Caco-2 (cell line): ENCODE data around the gene GRP. TPM values are rescaled to one million over a fixed set of nuclear protein-coding genes. Genes with fewer than 3 reads are reported as not detected.

ENCODE experiments used
- BruUV-seq: library from RNA; stranded (reverse); fragments of 400-500 nt; replicated peaks from 2 replicates; lab custom pipeline; 2021; lab: Mats Ljungman, UMichigan
- CTCF ChIA-PET: fragments of 300-600 bp; sonication (Branson Sonifier 250); formaldehyde crosslinking; loops from one replicate; lab custom pipeline; 2022; ENCODE audit warnings: antibody characterized with exemption; lab: Charles Lee
- POLR2A ChIA-PET: fragments of 300-600 bp; sonication (Branson Sonifier 250); formaldehyde crosslinking; loops from one replicate; lab custom pipeline; 2022; ENCODE audit warnings: antibody characterized with exemption; lab: Charles Lee
- DNase-seq, 2 experiments: peaks; one replicate each; pipeline versions ENCODE4 v3.0.0 to v3.0.0-alpha.2; 2020 to 2022
- H3K27me3 ChIP-seq: replicated peaks from 2 replicates; pipeline ENCODE4 v1.6.0; 2011; ENCODE audit warnings: low read length; ENCODE audit not compliant: control insufficient read depth, insufficient read depth
- H3K36me3 ChIP-seq: 2 replicates; pipeline ENCODE4 v1.5.1; 2011; ENCODE audit warnings: low read length; ENCODE audit not compliant: control insufficient read depth, insufficient read depth
- H3K4me1 ChIP-seq: fragments of 250-450 bp; sonication (Bioruptor Pico); 2 replicates; pipeline ENCODE4 v1.5.1; 2020; ENCODE audit warnings: mild to moderate bottlenecking
- H3K4me3 ChIP-seq: 2 replicates; pipeline ENCODE4 v1.5.1; 2011; ENCODE audit warnings: low read depth, mild to moderate bottlenecking, control low read depth, low read length
- H3K9me3 ChIP-seq: fragments of 250-450 bp; sonication (Bioruptor Pico); 2 replicates; pipeline ENCODE4 v1.5.1; 2020; ENCODE audit warnings: mild to moderate bottlenecking, moderate library complexity
- H3K27ac Mint-ChIP-seq: one replicate; pipeline ENCODE4 v1.8.0; 2022; ENCODE audit warnings: mixed read lengths; ENCODE audit not compliant: unreplicated experiment
- H3K27me3 Mint-ChIP-seq: one replicate; pipeline ENCODE4 v1.8.0; 2022; ENCODE audit warnings: mixed read lengths; ENCODE audit not compliant: insufficient read depth, unreplicated experiment
- H3K36me3 Mint-ChIP-seq: one replicate; pipeline ENCODE4 v1.8.0; 2022; ENCODE audit warnings: mild to moderate bottlenecking, mixed read lengths; ENCODE audit not compliant: insufficient read depth, unreplicated experiment
- H3K4me1 Mint-ChIP-seq: one replicate; pipeline ENCODE4 v1.8.0; 2022; ENCODE audit warnings: low read depth, mixed read lengths; ENCODE audit not compliant: unreplicated experiment
- H3K4me3 Mint-ChIP-seq: one replicate; pipeline ENCODE4 v1.8.0; 2022; ENCODE audit warnings: mild to moderate bottlenecking, moderate library complexity, mixed read lengths; ENCODE audit not compliant: unreplicated experiment
- H3K9me3 Mint-ChIP-seq: one replicate; pipeline ENCODE4 v1.8.0; 2022; ENCODE audit warnings: mixed read lengths; ENCODE audit not compliant: unreplicated experiment
- CTCF ChIP-seq, 2 experiments: fragments of 200-600 bp in 1 of 2; IDR thresholded peaks; 1 replicate in 1 of 2; 2 replicates in 1 of 2; pipeline versions ENCODE4 v1.5.1 to v1.8.0; 2011 to 2022; ENCODE audit warnings: antibody characterized with exemption in 1 of 2, control low read depth in 1 of 2, inconsistent platforms in 1 of 2, low read depth in 1 of 2, low read length in 1 of 2, mild to moderate bottlenecking in 1 of 2, moderate library complexity in 1 of 2; ENCODE audit not compliant: insufficient read depth in 1 of 2, severe bottlenecking in 1 of 2, unreplicated experiment in 1 of 2
- intact Hi-C: fragments of 100-400 bp; cut with micrococcal nuclease; formaldehyde crosslinking; loops from one replicate; pipeline ENCODE4 v1.10.0; 2022; ENCODE audit not compliant: unreplicated experiment
- total RNA-seq: library from RNA; stranded (reverse); gene quantifications from 2 replicates; pipeline ENCODE4 v1.2.3, GENCODE V29; 2022

Gene GRP
- total RNA-seq, 1 experiment from 2014 or later: not detected

DNA sequence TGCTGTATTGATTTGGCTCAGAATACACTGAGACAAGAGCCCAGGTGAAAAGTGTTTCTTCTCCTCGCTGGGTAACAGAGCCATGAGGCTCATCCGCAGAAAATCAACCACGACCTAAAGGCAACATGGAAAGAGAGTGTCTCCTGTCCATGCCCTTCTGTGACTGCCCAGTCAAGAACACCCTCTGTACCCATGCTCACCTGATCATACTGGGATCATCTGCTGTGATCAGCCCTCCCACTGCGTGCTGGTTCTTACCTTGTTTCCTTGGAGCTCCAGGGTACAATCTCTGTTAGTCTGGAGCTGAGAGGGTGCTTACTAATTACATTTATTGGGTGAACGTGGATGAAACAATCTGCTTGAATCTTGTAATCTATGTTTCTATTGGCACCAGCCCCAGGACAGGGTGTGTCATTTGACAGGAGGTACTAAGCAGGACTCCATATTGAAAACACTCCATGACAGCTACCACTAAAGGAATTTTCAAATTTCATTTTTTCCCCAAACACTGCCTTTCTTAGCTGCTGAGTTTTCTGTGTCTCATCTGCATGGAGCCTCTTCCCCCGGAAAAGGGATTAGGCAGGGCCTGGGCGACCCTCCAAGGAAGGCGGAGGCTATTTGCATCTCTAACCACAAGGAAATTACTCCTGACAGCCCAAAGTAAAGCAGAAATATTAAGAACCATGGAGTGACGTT is 39.7 kb upstream of the GRP start:
- BruUV-seq: no TSS peak
- Histone ChIP-seq H3K4me1 (no peaks in the 10 kb centered on the region), H3K36me3 (no peaks in the 10 kb centered on the region), H3K4me3 (no peak overlapping the region), H3K9me3 (no peaks in the 10 kb centered on the region), H3K27me3 (no peaks in the 10 kb centered on the region)
- Mint-ChIP-seq H3K27ac (no peak overlapping the region), H3K9me3 (no peaks in the 10 kb centered on the region), H3K36me3 (no peaks in the 10 kb centered on the region), H3K4me3 (no peak overlapping the region), H3K27me3 (peaks cover 8% of the 10 kb centered on the region), H3K4me1 (no peaks in the 10 kb centered on the region)
- ChIA-PET POLR2A (no interaction called here), CTCF (no interaction called here)
- no peak for DNase-seq
- intact Hi-C loops: no loop called here
- TF ChIP-seq CTCF (IDR thresholded peaks at IDR 0.05; ENCODE audit: insufficient read depth in 1 of 2, low read depth in 1 of 2, low read length in 1 of 2, severe bottlenecking in 1 of 2, unreplicated experiment in 1 of 2): no peak

GRCh38 chr18:59182673-59183072 is 37.3 kb upstream of the GRP start:
- H3K4me1 Mint-ChIP-seq: no peaks in the 10 kb centered on the region
- peaks cover 12% of the 10 kb centered on the region for H3K27me3 Mint-ChIP-seq
- no TSS peak for BruUV-seq
- no peak overlapping the region for H3K4me3 Mint-ChIP-seq
- no peaks in the 10 kb centered on the region for H3K27me3 ChIP-seq
- H3K4me1 ChIP-seq: no peaks in the 10 kb centered on the region
- no peak for TF ChIP-seq CTCF (IDR thresholded peaks at IDR 0.05; ENCODE audit: insufficient read depth in 1 of 2, low read depth in 1 of 2, low read length in 1 of 2, severe bottlenecking in 1 of 2, unreplicated experiment in 1 of 2)
- no peaks in the 10 kb centered on the region for H3K9me3 ChIP-seq
- POLR2A ChIA-PET: no interaction called here
- no peaks in the 10 kb centered on the region for H3K36me3 ChIP-seq
- H3K9me3 Mint-ChIP-seq: no peaks in the 10 kb centered on the region
- H3K36me3 Mint-ChIP-seq: no peaks in the 10 kb centered on the region
- intact Hi-C loops: no loop called here
- no peak overlapping the region for H3K4me3 ChIP-seq
- CTCF ChIA-PET: no interaction called here
- H3K27ac Mint-ChIP-seq: no peak overlapping the region
- no peak for DNase-seq

DNA sequence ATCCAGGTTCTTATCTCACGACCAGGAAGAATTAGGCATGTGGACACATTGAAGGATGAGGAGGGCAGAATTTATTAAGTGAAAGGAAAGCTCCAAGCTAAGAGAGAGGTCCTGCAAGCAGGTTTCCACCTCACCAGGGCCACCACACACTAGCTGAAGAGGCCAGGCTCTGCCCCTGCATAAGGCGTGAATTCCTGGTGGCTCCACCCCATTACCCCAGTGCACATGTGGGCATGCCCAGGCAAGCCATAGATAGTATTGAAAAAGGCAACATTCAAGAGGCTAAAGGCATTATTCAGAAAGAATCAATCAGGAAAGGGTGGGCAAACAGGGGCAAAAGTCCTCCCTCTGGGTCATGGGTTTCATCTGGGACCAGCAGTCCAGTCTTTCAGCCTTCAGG is 30.9 kb upstream of the GRP start:
- Histone ChIP-seq H3K4me3 (no peak overlapping the region), H3K4me1 (no peaks in the 10 kb centered on the region), H3K27me3 (no peaks in the 10 kb centered on the region), H3K36me3 (no peaks in the 10 kb centered on the region), H3K9me3 (no peaks in the 10 kb centered on the region)
- DNase-seq: no peak
- no TSS peak for BruUV-seq
- Mint-ChIP-seq H3K27me3 (peaks cover 8% of the 10 kb centered on the region), H3K4me3 (no peak overlapping the region), H3K36me3 (no peaks in the 10 kb centered on the region), H3K9me3 (no peaks in the 10 kb centered on the region), H3K27ac (no peak overlapping the region), H3K4me1 (no peaks in the 10 kb centered on the region)
- ChIA-PET CTCF (no interaction called here), POLR2A (no interaction called here)
- intact Hi-C loops: no loop called here
- no peak for TF ChIP-seq CTCF (IDR thresholded peaks at IDR 0.05; ENCODE audit: insufficient read depth in 1 of 2, low read depth in 1 of 2, low read length in 1 of 2, severe bottlenecking in 1 of 2, unreplicated experiment in 1 of 2)
